HG02885 (cell line): ENCODE measurements around the gene NUMBL.
"Not testable (repeated sequence)": the region's sequence is repeated elsewhere in the genome, so short reads cannot be mapped to it uniquely, and the experiment has no call there.

Experiments
- ATAC-seq: cut with Tn5 transposase; IDR thresholded peaks from one replicate; pipeline ENCODE4 v1.9.1; 2021; ENCODE audit warnings: mild to moderate bottlenecking; ENCODE audit not compliant: unreplicated experiment, poor library complexity

Gene NUMBL

GRCh38 chr19:40638327-40638726 lies 52.1 kb downstream of the NUMBL start:
- ATAC-seq, result no peak

- ATAC-seq, result no peak
Observed at GRCh38 chr19:40633207-40633606, 57.2 kb downstream of the NUMBL start.

- no peak for ATAC-seq
Observed at GRCh38 chr19:40632311-40633036, 58.0 kb downstream of the NUMBL start.

GRCh38 chr19:40630571-40631160 lies 59.8 kb downstream of the NUMBL start:
- no peak for ATAC-seq

GRCh38 chr19:40629346-40629745 lies 61.1 kb downstream of the NUMBL start:
- no peak for ATAC-seq

- ATAC-seq, result no peak
Observed at GRCh38 chr19:40627486-40628279, 62.8 kb downstream of the NUMBL start.

GRCh38 chr19:40626918-40627317 lies 63.5 kb downstream of the NUMBL start:
- ATAC-seq, result no peak

GRCh38 chr19:40625406-40626120 lies 64.9 kb downstream of the NUMBL start:
- ATAC-seq, result no peak

- not testable (repeated sequence) for ATAC-seq
Observed at GRCh38 chr19:40624369-40625153, 65.9 kb downstream of the NUMBL start.

GRCh38 chr19:40623403-40624251 lies 66.8 kb downstream of the NUMBL start:
- no peak for ATAC-seq

- ATAC-seq, result no peak
Observed at GRCh38 chr19:40622773-40623075, 67.7 kb downstream of the NUMBL start.

GRCh38 chr19:40621966-40622772 lies 68.3 kb downstream of the NUMBL start:
- no peak for ATAC-seq

GRCh38 chr19:40621283-40621682 lies 69.2 kb downstream of the NUMBL start:
- ATAC-seq, result no peak

GRCh38 chr19:40620161-40620485 lies 70.3 kb downstream of the NUMBL start:
- ATAC-seq, result no peak

GRCh38 chr19:40619333-40620160 lies 70.9 kb downstream of the NUMBL start:
- no peak for ATAC-seq

GRCh38 chr19:40617961-40618360 lies 72.5 kb downstream of the NUMBL start:
- no peak for ATAC-seq

- no peak for ATAC-seq
Observed at GRCh38 chr19:40616941-40617340, 73.5 kb downstream of the NUMBL start.

GRCh38 chr19:40616178-40616577 lies 74.3 kb downstream of the NUMBL start:
- no peak for ATAC-seq
